Nucleus accumbens (tissue), 56 donors: ENCODE data around the gene DLGAP1.

Experiments
- DNase-seq, 56 donors: peaks; one replicate each; lab custom pipeline; 2025; lab: John Stamatoyannopoulos, UW

DLGAP1 gene

DNA sequence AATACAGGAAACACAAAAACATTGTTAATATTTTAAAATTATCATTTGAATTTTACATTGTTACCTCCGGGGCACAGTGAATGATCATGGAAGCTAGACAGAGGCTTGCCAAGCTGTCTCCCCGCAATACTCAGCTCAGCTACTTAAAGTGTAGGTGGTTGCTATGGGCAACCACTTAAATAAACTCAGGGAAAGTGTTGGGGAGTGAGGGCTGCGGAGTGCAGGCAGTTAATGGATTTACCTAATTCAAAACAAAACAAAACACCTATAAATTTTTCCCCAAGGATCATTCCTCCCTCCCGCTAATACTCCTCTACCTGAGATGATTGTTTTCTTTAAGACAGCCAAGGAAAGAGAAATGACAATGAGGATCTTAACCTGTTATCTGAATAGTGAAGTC, 655.6 kb downstream of the DLGAP1 start:
- DNase-seq: peak in 10 of 56 donors; percentile 8 to 47 (median 26)

GRCh38 chr18:3798032-3798431, 657.1 kb downstream of the DLGAP1 start:
- DNase-seq: no peak

DNA sequence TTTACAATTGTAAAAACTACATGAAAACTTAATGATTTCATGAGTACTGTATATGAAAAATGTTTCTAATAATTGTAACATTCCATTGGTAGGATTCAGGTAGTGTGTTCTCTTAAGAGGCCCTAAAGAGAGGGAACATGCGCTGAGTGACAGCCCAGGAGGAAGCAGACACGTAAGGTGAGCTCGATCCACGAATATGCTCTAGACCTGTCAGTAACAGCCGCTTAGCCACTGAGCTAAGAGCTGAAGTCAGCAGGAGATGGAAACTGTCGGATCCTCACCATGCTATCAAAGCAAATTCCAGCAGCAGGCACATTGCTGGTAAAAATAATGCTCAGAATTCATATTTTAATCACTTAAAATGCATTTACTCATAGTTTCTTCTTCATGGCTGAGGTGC, 658.7 kb downstream of the DLGAP1 start:
- DNase-seq: no peak

DNA sequence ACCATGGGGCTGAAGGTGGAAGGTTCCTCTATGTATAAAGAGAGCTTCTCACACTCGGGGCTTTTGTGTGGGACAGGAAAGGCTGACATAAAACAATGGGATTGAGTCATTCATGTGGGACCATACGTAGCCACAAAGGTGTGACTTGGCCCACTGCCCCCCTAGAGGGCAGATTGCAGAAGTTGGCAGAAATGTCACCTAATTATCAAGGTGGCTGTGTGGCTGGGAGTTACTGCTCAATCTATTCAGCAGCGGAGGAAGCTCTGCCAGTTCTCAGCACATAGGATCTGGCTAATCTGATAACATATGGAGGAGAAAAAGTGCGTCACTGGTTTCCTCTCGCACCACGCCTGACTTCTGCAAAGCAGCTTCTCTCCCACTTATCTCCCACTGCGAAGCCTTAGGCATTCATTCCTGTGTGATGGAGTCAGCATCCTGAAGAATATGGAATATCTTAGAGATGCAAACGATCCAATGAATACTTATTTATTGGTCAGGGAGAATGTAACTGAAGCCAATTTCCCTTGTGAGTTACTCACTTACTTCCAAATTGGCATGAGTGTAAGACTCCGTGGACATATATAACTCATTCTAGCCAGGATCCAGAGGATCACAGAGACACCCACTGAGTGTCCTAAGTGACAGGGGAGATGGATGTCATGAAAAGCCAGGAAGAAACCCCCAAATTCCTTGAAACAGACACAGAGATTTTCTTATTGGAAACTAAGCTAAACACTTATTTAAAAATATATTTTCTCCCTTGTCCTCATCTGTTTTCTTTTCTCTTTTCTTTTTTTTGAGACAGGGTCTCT, 660.4 kb downstream of the DLGAP1 start:
- DNase-seq: no peak

GRCh38 chr18:3793545-3793944, 661.6 kb downstream of the DLGAP1 start:
- DNase-seq: no peak

GRCh38 chr18:3793111-3793510, 662.0 kb downstream of the DLGAP1 start:
- DNase-seq: no peak

- DNase-seq: no peak
Measured at GRCh38 chr18:3792711-3793110, 662.4 kb downstream of the DLGAP1 start.

GRCh38 chr18:3791238-3791637, 663.9 kb downstream of the DLGAP1 start:
- no peak for DNase-seq

DNA sequence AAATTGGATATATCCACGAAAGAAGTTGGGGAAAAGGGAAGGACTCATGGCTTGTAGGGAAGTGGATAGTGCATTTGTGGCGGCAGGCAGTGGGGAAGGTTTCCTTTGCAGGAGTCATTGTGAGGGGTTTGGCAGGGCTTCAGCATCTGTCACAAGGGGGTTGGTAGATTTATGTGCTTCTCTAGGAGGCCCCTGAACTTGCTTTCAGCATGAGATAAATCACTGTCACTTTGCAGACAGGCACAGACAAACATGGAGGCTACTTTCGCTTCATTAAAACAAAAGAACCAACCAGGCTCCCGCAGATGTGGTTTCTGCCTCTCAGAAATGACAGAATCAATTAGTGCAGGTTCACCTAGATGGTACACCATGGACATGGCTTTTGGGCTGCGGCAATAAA, 664.4 kb downstream of the DLGAP1 start:
- no peak for DNase-seq

DNA sequence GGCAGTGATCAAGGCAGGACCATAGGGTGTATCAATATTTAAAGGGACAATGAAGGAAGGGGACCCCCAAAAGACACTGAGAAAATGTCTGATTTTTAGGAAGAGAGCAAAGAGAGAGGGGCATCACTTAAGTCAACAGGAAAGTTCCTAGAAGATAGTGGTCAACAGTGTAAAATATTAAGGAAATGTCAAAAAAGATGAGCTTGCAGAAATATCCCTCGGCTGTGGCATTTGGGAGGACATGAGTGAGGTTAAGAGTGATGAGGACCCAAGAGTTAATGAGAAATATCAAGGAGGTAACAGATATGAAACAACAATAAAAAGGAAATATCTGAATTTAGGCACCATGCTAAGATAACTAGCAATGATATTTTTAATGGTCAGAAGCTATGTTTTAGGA, 665.6 kb downstream of the DLGAP1 start:
- no peak for DNase-seq

GRCh38 chr18:3784949-3785348, 670.2 kb downstream of the DLGAP1 start:
- DNase-seq: no peak

- no peak for DNase-seq
Measured at GRCh38 chr18:3782901-3783300, 672.2 kb downstream of the DLGAP1 start.

DNA sequence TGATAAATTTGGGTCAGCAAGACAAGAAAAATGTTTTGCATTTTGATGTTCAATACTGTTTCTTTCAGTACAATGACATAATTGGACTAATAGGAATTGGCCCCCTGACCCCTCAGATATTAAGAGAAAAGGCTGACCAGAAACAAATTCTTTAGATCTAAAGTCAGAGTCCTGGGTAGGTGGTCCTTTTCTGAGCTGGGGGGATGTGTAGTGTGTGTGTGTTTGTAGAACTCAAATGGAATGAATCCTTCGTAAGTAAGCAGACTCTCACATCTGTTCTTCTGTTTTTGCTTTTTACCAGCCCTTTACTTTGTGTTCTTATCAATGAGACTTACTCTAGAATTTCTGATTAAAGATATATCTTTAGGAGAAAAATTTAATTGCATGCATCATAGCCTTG, 677.4 kb downstream of the DLGAP1 start:
- no peak for DNase-seq

GRCh38 chr18:3777122-3777521, 678.0 kb downstream of the DLGAP1 start:
- DNase-seq: no peak

DNA sequence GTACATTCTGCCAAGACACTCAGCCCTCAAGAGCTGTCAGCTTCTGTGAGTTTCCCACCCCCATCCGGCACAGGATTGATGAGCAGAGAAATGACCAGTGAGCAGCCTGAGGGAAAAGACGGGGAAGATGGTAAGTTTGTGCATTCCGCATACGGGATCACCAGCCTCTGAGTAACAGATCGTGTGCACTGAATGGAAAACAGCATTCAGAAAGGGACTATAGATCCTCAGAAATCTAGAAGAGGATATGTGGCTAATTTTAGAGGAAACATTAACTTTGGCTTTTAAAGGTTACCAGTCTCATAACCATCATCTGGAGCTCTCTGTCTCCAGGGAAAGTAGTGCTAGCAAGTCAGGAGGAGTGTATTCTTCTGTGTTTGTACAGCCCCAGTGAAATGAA, 679.1 kb downstream of the DLGAP1 start:
- no peak for DNase-seq

DNA sequence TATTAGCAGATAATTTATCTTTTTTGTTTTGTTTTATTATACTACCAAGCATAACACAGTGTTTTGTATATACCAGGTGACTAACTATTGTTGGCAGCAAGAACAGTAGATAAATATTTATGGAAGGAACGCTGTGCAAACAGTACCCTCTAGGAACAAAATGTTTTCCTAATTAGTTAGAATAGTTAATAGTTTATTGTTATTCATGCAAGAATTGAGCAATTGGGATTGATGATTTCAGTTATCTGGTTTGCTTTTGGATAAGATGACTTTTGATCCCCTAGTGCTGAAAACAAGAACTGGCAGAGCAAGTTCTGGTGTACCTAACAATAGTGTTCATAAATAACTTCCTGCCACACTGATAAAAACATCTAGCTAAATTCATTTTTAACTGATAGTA, 681.8 kb downstream of the DLGAP1 start:
- DNase-seq: no peak

DNA sequence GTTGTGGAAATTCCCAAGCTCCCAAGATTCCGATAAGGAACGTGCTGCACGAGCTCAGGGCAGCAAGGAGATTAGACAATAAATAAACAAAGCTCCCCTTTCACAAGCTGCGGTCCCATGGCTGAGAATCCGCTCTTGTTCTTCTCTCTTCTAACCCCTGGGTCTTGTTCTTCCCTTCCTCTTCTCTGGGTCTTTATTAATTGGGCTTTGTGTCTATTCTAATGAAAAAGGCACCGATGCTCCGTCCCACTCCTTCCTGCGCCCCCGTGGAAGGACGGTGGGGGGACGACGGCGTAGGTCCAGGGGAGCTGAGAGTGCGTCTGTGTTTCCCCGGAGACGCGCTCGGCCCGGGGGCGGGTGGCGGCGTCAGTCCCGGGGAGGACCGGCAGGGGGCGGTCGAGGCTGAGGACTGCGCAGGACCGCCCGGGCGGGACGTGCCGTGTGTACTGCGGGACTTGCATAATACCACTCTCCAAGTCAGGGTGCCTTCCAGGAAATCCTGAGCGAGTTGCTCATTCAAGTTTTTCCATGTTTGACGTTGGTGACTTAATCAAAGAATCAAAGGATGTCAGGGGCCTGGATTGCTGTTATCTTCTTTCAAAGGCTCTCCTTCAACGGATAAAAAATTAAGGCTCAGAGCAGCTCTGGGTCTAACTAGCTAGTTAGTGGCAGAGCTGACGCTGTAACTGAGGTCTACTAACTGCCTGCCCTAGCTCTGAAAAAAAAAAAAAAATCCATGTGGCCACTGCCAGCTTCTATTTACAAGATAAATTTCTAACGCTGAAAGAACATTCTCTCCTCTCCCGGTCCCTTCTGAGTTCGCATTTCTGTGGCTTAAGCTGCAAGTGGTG, 683.8 kb downstream of the DLGAP1 start:
- peak in 54 of 56 donors; percentile 24 to 90 (median 73) for DNase-seq

- no peak for DNase-seq
Measured at GRCh38 chr18:3761266-3761665, 693.8 kb downstream of the DLGAP1 start.

- no peak for DNase-seq
Measured at GRCh38 chr18:3760741-3761140, 694.4 kb downstream of the DLGAP1 start.

DNA sequence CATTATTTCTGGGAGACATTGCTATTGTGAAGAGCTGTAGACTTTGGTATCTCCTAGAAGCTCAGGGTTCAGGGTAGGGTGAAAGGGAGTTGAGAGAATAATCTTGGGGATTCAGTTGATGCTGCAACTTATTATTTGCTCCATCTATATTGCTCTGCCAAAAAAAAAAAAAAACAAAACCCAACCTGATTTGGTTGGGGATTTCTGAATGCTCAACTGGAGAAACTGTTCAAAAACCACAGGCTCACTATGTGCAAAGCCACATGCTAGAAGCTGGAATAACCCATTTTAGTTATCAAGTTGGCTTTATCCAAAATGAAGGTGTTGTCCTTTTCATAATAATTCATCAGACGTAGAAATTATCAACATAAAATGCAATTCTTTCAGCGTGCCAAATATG, 696.0 kb downstream of the DLGAP1 start:
- no peak for DNase-seq

- DNase-seq: no peak
Measured at GRCh38 chr18:3758531-3758930, 696.6 kb downstream of the DLGAP1 start.

GRCh38 chr18:3757361-3757760, 697.7 kb downstream of the DLGAP1 start:
- DNase-seq: no peak
